SK-N-SH (cell line): ENCODE results near the gene SPINK8.
"Not testable (repeated sequence)": the region's sequence is repeated elsewhere in the genome, so short reads cannot be mapped to it uniquely, and the experiment has no call there.

Source experiments
- IRF3 ChIP-seq: fragments of 150-350 bp; IDR thresholded peaks from 2 replicates; pipeline ENCODE4 v1.6.1; 2016; ENCODE audit warnings: mild to moderate bottlenecking, low read depth, low read length
- POLR2AphosphoS5 ChIP-seq: IDR thresholded peaks from 2 replicates; pipeline ENCODE4 v1.6.1; 2012; ENCODE audit warnings: low read depth, low read length
- TF ChIP-seq, protein P1 (sequence below): fragments of 200-600 bp; sonication (generic); IDR thresholded peaks from 2 replicates; pipeline ENCODE4 v1.6.1; 2017; ENCODE audit warnings: antibody characterized with exemption, mild to moderate bottlenecking, moderate library complexity
- TF ChIP-seq, protein P2 (sequence below): IDR thresholded peaks from 2 replicates; pipeline ENCODE4 v1.6.1; 2012; ENCODE audit warnings: mild to moderate bottlenecking, low read depth, low read length, moderate library complexity

GRCh38 chr3:48335286-48335685, 1.8 kb upstream of the SPINK8 start:
- TF ChIP-seq, protein P1, sequence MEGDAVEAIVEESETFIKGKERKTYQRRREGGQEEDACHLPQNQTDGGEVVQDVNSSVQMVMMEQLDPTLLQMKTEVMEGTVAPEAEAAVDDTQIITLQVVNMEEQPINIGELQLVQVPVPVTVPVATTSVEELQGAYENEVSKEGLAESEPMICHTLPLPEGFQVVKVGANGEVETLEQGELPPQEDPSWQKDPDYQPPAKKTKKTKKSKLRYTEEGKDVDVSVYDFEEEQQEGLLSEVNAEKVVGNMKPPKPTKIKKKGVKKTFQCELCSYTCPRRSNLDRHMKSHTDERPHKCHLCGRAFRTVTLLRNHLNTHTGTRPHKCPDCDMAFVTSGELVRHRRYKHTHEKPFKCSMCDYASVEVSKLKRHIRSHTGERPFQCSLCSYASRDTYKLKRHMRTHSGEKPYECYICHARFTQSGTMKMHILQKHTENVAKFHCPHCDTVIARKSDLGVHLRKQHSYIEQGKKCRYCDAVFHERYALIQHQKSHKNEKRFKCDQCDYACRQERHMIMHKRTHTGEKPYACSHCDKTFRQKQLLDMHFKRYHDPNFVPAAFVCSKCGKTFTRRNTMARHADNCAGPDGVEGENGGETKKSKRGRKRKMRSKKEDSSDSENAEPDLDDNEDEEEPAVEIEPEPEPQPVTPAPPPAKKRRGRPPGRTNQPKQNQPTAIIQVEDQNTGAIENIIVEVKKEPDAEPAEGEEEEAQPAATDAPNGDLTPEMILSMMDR = not testable (repeated sequence)
- TF ChIP-seq, protein P2, sequence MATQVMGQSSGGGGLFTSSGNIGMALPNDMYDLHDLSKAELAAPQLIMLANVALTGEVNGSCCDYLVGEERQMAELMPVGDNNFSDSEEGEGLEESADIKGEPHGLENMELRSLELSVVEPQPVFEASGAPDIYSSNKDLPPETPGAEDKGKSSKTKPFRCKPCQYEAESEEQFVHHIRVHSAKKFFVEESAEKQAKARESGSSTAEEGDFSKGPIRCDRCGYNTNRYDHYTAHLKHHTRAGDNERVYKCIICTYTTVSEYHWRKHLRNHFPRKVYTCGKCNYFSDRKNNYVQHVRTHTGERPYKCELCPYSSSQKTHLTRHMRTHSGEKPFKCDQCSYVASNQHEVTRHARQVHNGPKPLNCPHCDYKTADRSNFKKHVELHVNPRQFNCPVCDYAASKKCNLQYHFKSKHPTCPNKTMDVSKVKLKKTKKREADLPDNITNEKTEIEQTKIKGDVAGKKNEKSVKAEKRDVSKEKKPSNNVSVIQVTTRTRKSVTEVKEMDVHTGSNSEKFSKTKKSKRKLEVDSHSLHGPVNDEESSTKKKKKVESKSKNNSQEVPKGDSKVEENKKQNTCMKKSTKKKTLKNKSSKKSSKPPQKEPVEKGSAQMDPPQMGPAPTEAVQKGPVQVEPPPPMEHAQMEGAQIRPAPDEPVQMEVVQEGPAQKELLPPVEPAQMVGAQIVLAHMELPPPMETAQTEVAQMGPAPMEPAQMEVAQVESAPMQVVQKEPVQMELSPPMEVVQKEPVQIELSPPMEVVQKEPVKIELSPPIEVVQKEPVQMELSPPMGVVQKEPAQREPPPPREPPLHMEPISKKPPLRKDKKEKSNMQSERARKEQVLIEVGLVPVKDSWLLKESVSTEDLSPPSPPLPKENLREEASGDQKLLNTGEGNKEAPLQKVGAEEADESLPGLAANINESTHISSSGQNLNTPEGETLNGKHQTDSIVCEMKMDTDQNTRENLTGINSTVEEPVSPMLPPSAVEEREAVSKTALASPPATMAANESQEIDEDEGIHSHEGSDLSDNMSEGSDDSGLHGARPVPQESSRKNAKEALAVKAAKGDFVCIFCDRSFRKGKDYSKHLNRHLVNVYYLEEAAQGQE = not testable (repeated sequence)
- not testable (repeated sequence) for TF ChIP-seq POLR2AphosphoS5, IRF3
